GM12801 (cell line): ENCODE measurements around the gene LDHA.

Source experiments
- TF ChIP-seq, protein P1 (sequence below): IDR thresholded peaks from one replicate; pipeline ENCODE4 v1.5.1; 2011; ENCODE audit warnings: control low read depth; ENCODE audit not compliant: insufficient read length; ENCODE audit errors: extremely low read depth

LDHA gene

GRCh38 chr11:18420067-18420466 lies 25.7 kb downstream of the LDHA start:
- TF ChIP-seq, protein P1, sequence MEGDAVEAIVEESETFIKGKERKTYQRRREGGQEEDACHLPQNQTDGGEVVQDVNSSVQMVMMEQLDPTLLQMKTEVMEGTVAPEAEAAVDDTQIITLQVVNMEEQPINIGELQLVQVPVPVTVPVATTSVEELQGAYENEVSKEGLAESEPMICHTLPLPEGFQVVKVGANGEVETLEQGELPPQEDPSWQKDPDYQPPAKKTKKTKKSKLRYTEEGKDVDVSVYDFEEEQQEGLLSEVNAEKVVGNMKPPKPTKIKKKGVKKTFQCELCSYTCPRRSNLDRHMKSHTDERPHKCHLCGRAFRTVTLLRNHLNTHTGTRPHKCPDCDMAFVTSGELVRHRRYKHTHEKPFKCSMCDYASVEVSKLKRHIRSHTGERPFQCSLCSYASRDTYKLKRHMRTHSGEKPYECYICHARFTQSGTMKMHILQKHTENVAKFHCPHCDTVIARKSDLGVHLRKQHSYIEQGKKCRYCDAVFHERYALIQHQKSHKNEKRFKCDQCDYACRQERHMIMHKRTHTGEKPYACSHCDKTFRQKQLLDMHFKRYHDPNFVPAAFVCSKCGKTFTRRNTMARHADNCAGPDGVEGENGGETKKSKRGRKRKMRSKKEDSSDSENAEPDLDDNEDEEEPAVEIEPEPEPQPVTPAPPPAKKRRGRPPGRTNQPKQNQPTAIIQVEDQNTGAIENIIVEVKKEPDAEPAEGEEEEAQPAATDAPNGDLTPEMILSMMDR: no peak

- TF ChIP-seq, protein P1: no peak
These were observed 32.9 kb downstream of the LDHA start for GRCh38 chr11:18427240-18427639.

GRCh38 chr11:18429332-18429731 lies 35.0 kb downstream of the LDHA start:
- TF ChIP-seq, protein P1: no peak

- TF ChIP-seq, protein P1: no peak
These were observed 44.3 kb downstream of the LDHA start for GRCh38 chr11:18438691-18439090.

DNA sequence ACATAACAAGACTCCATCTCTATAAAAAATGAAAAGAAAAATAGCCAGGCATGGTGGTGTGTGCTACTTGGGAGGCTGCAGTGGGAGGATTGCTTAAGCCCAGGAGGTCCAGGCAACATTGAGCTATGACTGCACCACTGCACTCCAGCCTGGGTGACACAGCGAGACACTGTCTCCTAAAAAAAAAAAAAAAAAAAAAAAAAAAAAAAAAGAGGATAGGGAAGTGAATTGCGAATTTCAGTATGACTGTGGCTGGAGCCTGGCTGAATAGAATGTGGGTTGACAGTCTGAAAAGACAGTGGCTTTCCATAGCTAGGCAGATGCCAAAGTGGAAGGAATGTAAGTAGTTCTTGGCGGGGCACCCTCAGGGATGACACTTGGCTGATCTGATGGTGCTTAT lies 54.9 kb downstream of the LDHA start:
- TF ChIP-seq, protein P1: no peak

GRCh38 chr11:18452927-18453326 lies 58.6 kb downstream of the LDHA start:
- TF ChIP-seq, protein P1: no peak

DNA sequence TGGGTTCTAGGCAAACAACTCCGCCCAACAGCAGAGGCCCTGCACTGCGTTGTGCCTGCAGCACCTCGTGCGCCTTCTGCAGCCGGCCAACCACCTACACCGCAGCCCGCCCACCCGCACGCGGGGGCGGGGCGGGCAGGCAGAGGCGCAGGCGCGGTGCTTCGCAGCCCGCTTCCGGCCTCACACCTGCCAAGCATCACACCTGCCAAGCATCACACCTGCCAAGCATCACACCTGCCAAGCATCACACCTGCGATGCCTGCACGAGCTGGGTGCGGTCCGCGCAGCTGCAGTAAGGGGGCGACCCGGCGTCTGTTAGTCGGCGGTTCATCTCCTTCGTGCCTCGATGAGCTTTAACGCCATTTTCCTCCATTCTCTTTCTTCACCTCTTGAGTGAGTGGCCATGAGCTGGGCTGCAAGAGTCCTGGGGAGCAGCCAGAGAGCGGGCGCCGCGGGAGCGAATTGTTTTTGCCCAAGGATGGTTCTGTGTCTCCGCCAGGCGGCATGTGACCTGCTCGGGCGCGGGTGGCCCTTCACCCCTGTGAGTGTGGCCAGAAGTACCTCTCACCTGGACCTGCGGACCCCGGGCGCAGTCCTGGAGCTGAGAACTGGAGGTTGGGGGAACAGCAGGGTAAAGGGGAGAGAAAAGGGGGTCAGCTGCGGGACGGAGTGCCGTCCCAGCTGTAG lies 61.5 kb downstream of the LDHA start, which contains the start of gene LDHAL6A:
Gene LDHAL6A, plus strand, starts transcription at position 171 of the 687 bp plus-strand sequence. CDS start 825 bp downstream, outside the sequence.
- TF ChIP-seq, protein P1: no peak

DNA sequence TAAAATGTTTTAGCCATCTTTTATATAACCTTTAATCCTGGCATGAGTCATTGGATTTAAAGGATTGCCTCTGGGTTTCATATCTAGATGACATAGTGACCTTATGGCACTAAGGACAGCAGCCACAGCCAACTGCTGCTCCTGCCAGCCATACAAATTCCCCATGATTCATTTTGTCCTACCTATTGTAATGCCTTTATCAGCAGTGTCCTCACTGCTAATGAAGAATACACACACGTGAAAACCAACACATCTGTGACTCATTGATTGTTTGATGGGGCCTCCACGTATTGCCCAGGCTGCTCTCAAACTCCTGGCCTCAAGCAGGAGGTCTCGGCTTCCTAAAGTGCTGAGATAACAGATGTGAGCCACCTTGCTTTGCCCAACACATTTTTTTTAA lies 63.1 kb downstream of the LDHA start:
- TF ChIP-seq, protein P1: no peak
